DMS53 treated with DMSO at 0.1 percent for 48 hours (cell line): ENCODE measurements around the gene SRD5A1.

Experiments used
- DNase-seq: peaks from one replicate; lab custom pipeline; 2025; ENCODE audit not compliant: unreplicated experiment; lab: John Stamatoyannopoulos, UW

SRD5A1 gene

GRCh38 chr5:6604341-6604740 is 28.9 kb upstream of the SRD5A1 start:
- DNase-seq, result no peak

- no peak for DNase-seq
Measured at GRCh38 chr5:6604946-6605345, 28.3 kb upstream of the SRD5A1 start.

- no peak for DNase-seq
Measured at GRCh38 chr5:6606884-6607558, 26.2 kb upstream of the SRD5A1 start.

- no peak for DNase-seq
Measured at GRCh38 chr5:6607559-6607936, 25.7 kb upstream of the SRD5A1 start.

GRCh38 chr5:6608016-6608415 is 25.2 kb upstream of the SRD5A1 start:
- no peak for DNase-seq

- DNase-seq, result no peak
Measured at GRCh38 chr5:6611334-6612256, 21.6 kb upstream of the SRD5A1 start.

- no peak for DNase-seq
Measured at GRCh38 chr5:6615034-6615815, 18.0 kb upstream of the SRD5A1 start.

GRCh38 chr5:6616632-6617031 is 16.6 kb upstream of the SRD5A1 start:
- DNase-seq, result no peak

GRCh38 chr5:6623228-6623627 is 10.0 kb upstream of the SRD5A1 start:
- no peak for DNase-seq

GRCh38 chr5:6623941-6624340 is 9.3 kb upstream of the SRD5A1 start:
- DNase-seq, result no peak

- DNase-seq, result no peak
Measured at GRCh38 chr5:6626508-6626907, 6.7 kb upstream of the SRD5A1 start.

- DNase-seq, result no peak
Measured at GRCh38 chr5:6631441-6631840, 1.8 kb upstream of the SRD5A1 start.

GRCh38 chr5:6632324-6632887 is 834 bp upstream of the SRD5A1 start:
- DNase-seq, result no peak

- peak; percentile 15 for DNase-seq
Measured at GRCh38 chr5:6633469-6634245, 417 bp downstream of the SRD5A1 start.

- DNase-seq, result no peak
Measured at GRCh38 chr5:6634306-6634705, 1.1 kb downstream of the SRD5A1 start.

GRCh38 chr5:6634788-6635430 is 1.7 kb downstream of the SRD5A1 start:
- DNase-seq, result no peak

GRCh38 chr5:6636293-6636692 is 3.1 kb downstream of the SRD5A1 start:
- DNase-seq, result no peak

GRCh38 chr5:6637022-6637421 is 3.8 kb downstream of the SRD5A1 start:
- DNase-seq, result no peak

GRCh38 chr5:6637590-6637989 is 4.3 kb downstream of the SRD5A1 start:
- DNase-seq, result no peak

GRCh38 chr5:6638236-6638635 is 5.0 kb downstream of the SRD5A1 start:
- DNase-seq, result no peak
